HL-60 (cell line): ENCODE measurements around the gene MALT1.

Source experiments
- CTCF ChIP-seq: IDR thresholded peaks from one replicate; pipeline ENCODE4 v1.5.1; 2011; ENCODE audit warnings: low read length, control low read depth, inconsistent platforms; ENCODE audit not compliant: insufficient read depth
- POLR2AphosphoS5 ChIP-seq: IDR thresholded peaks from 2 replicates; pipeline ENCODE4 v1.6.1; 2012; ENCODE audit warnings: low read depth
- REST ChIP-seq: IDR thresholded peaks from 2 replicates; pipeline ENCODE4 v1.6.1; 2012; ENCODE audit warnings: low read depth; ENCODE audit not compliant: insufficient replicate concordance

GRCh38 chr18:58671111-58671631 lies at the start of gene MALT1:
- TF ChIP-seq CTCF, result no peak
- TF ChIP-seq POLR2AphosphoS5, result peak; percentile 75
- TF ChIP-seq REST, result peak; percentile 31
